ENCODE measurements around the gene NKX2-2. TPM values are rescaled to one million over a fixed set of nuclear protein-coding genes. Genes with fewer than 3 reads are reported as not detected.

The NKX2-2 gene
- total RNA-seq, 3 donors from 2014 or later (not counting 1 experiment from before 2014, with no cell fraction given) = not detected

GRCh38 chr20:21523895-21524294 is 10.0 kb upstream of the NKX2-2 start:
- DNase-seq = no peak
- H3K27me3 ChIP-seq (ENCODE audit: control insufficient read depth, insufficient read depth, low read length) = peaks cover 12% of the 10 kb centered on the region
- H3K9me3 ChIP-seq (ENCODE audit: control insufficient read depth, insufficient read depth, low read length) = no peaks in the 10 kb centered on the region
- TF ChIP-seq CTCF (IDR thresholded peaks at IDR 0.05) = no peak
- Mint-ChIP-seq H3K27ac (no peak overlapping the region), H3K4me3 (no peak overlapping the region), H3K27me3 (ENCODE audit: low read depth in 2 of 2) (peaks cover 64 to 78% of the 10 kb centered on the region in 2 donors), H3K36me3 (no peaks in the 10 kb centered on the region), H3K9me3 (no peaks in the 10 kb centered on the region), H3K4me1 (no peaks in the 10 kb centered on the region)
- H3K36me3 ChIP-seq (ENCODE audit: control insufficient read depth, insufficient read depth, low read length) = no peaks in the 10 kb centered on the region
- H3K27ac ChIP-seq (ENCODE audit: low read length) = no peak overlapping the region
- 18% methylated on average over 1 of the region's 2 CpGs for WGBS (ENCODE audit: insufficient coverage)
- no peak overlapping the region for H3K4me3 ChIP-seq (ENCODE audit: low read length)
- H3K4me1 ChIP-seq (ENCODE audit: control insufficient read depth, insufficient read depth, low read length) = no peaks in the 10 kb centered on the region
- ATAC-seq = no peak
- intact Hi-C loops (cut with micrococcal nuclease) = no loop called here

- Mint-ChIP-seq H3K9me3 (no peaks in the 10 kb centered on the region), H3K27ac (no peak overlapping the region), H3K4me3 (no peak overlapping the region), H3K4me1 (no peaks in the 10 kb centered on the region), H3K27me3 (ENCODE audit: low read depth in 2 of 2) (peaks cover 68 to 78% of the 10 kb centered on the region in 2 donors), H3K36me3 (no peaks in the 10 kb centered on the region)
- 8% methylated on average over 19 of the region's 19 CpGs for WGBS (ENCODE audit: insufficient coverage)
- intact Hi-C loops (cut with micrococcal nuclease) = no loop called here
- ATAC-seq (no peak), DNase-seq (no peak)
- H3K4me3 ChIP-seq (ENCODE audit: low read length) = no peak overlapping the region
- peaks cover 16% of the 10 kb centered on the region for H3K27me3 ChIP-seq (ENCODE audit: control insufficient read depth, insufficient read depth, low read length)
- no peaks in the 10 kb centered on the region for H3K9me3 ChIP-seq (ENCODE audit: control insufficient read depth, insufficient read depth, low read length)
- H3K36me3 ChIP-seq (ENCODE audit: control insufficient read depth, insufficient read depth, low read length) = no peaks in the 10 kb centered on the region
- no peaks in the 10 kb centered on the region for H3K4me1 ChIP-seq (ENCODE audit: control insufficient read depth, insufficient read depth, low read length)
- TF ChIP-seq CTCF (IDR thresholded peaks at IDR 0.05) = no peak
- H3K27ac ChIP-seq (ENCODE audit: low read length) = no peak overlapping the region
Measured at GRCh38 chr20:21523281-21523868, 9.5 kb upstream of the NKX2-2 start.

- no peak for TF ChIP-seq CTCF (IDR thresholded peaks at IDR 0.05)
- Mint-ChIP-seq H3K4me3 (no peak overlapping the region), H3K36me3 (no peaks in the 10 kb centered on the region), H3K27me3 (ENCODE audit: low read depth in 2 of 2) (peaks cover 75 to 81% of the 10 kb centered on the region in 2 donors), H3K4me1 (no peaks in the 10 kb centered on the region), H3K9me3 (no peaks in the 10 kb centered on the region), H3K27ac (no peak overlapping the region)
- Histone ChIP-seq H3K9me3 (ENCODE audit: control insufficient read depth, insufficient read depth, low read length) (no peaks in the 10 kb centered on the region), H3K27me3 (ENCODE audit: control insufficient read depth, insufficient read depth, low read length) (peaks cover 16% of the 10 kb centered on the region), H3K4me1 (ENCODE audit: control insufficient read depth, insufficient read depth, low read length) (no peaks in the 10 kb centered on the region), H3K36me3 (ENCODE audit: control insufficient read depth, insufficient read depth, low read length) (no peaks in the 10 kb centered on the region), H3K27ac (ENCODE audit: low read length) (no peak overlapping the region), H3K4me3 (ENCODE audit: low read length) (no peak overlapping the region)
- no peak for ATAC-seq
- 6% methylated on average over 86 of the region's 86 CpGs for WGBS (ENCODE audit: insufficient coverage)
- intact Hi-C loops (cut with micrococcal nuclease) = no loop called here
- DNase-seq = peak in 1 of 2 donors; percentile 12
Measured at GRCh38 chr20:21522481-21523280, 8.8 kb upstream of the NKX2-2 start.

All from natural killer cell (primary cell).